ENCODE measurements around the gene MTMR1.

Gene MTMR1

GRCh38 chrX:150698981-150699380 lies 5.8 kb downstream of the MTMR1 start:
- TF ChIP-seq CTCF (IDR thresholded peaks at IDR 0.05; ENCODE audit: insufficient read depth, low read length, poor library complexity, severe bottlenecking) (no peak), EZH2phosphoT487 (conservative IDR thresholded peaks at IDR 0.05; ENCODE audit: low read length) (no peak)
- peaks cover 63% of the 10 kb centered on the region for H3K79me2 ChIP-seq (ENCODE audit: insufficient read depth, low read length)
- no peak overlapping the region for H3K27ac ChIP-seq (ENCODE audit: low read depth, low read length)

GRCh38 chrX:150700107-150700506 lies 6.9 kb downstream of the MTMR1 start:
- H3K27me3 ChIP-seq (ENCODE audit: low read length): no peaks in the 10 kb centered on the region
- no peak overlapping the region for H2AFZ ChIP-seq (ENCODE audit: low read depth, low read length, severe bottlenecking)
- 0 out of 2 replicates have a peak, but pooled peaks cover 9% of the 10 kb centered on the region for H3F3A ChIP-seq (ENCODE audit: insufficient read depth)
- TF ChIP-seq EZH2phosphoT487 (conservative IDR thresholded peaks at IDR 0.05; ENCODE audit: low read length): no peak
- TF ChIP-seq CTCF (IDR thresholded peaks at IDR 0.05; ENCODE audit: insufficient read depth, low read length, poor library complexity, severe bottlenecking): no peak
- peaks cover 4% of the 10 kb centered on the region; the same call in 1 of the 2 replicates for H3K36me3 ChIP-seq (ENCODE audit: low read length)
- H4K20me1 ChIP-seq (ENCODE audit: low read depth, low read length): no peaks in the 10 kb centered on the region
- H3K4me3 ChIP-seq (ENCODE audit: insufficient read depth, low read length, poor library complexity, severe bottlenecking): no peak overlapping the region
- no peak overlapping the region for H3K4me2 ChIP-seq (ENCODE audit: low read depth, low read length, poor library complexity, severe bottlenecking)
- peaks cover 55% of the 10 kb centered on the region for H3K79me2 ChIP-seq (ENCODE audit: insufficient read depth, low read length)
- H3K27ac ChIP-seq (ENCODE audit: low read depth, low read length): no peak overlapping the region
- no peaks in the 10 kb centered on the region for H3K9me2 ChIP-seq (replicated peaks; ENCODE audit: insufficient read depth, low read length)
- no peak overlapping the region for H3K9ac ChIP-seq (ENCODE audit: low read length)
- no peaks in the 10 kb centered on the region for H3K9me3 ChIP-seq (ENCODE audit: insufficient read depth, low read length)

More at GRCh38 chrX:150698981-150699380, 5.8 kb downstream of the MTMR1 start:
- peaks cover 4% of the 10 kb centered on the region; the same call in 1 of the 2 replicates for H3K36me3 ChIP-seq (ENCODE audit: low read length)
- no peak overlapping the region for H3K9ac ChIP-seq (ENCODE audit: low read length)
- H3K9me3 ChIP-seq (ENCODE audit: insufficient read depth, low read length): no peaks in the 10 kb centered on the region
- H3K4me2 ChIP-seq (ENCODE audit: low read depth, low read length, poor library complexity, severe bottlenecking): no peak overlapping the region
- no peaks in the 10 kb centered on the region for H4K20me1 ChIP-seq (ENCODE audit: low read depth, low read length)
- H3K27me3 ChIP-seq (ENCODE audit: low read length): no peaks in the 10 kb centered on the region
- no peak overlapping the region for H3K4me3 ChIP-seq (ENCODE audit: insufficient read depth, low read length, poor library complexity, severe bottlenecking)
- no peaks in the 10 kb centered on the region for H3K9me2 ChIP-seq (replicated peaks; ENCODE audit: insufficient read depth, low read length)
- no peak overlapping the region for H2AFZ ChIP-seq (ENCODE audit: low read depth, low read length, severe bottlenecking)
- peaks cover 19% of the 10 kb centered on the region for H3F3A ChIP-seq (ENCODE audit: insufficient read depth)

- peaks cover 4% of the 10 kb centered on the region; the same call in 1 of the 2 replicates for H3K36me3 ChIP-seq (ENCODE audit: low read length)
- no peaks in the 10 kb centered on the region for H4K20me1 ChIP-seq (ENCODE audit: low read depth, low read length)
- H3F3A ChIP-seq (ENCODE audit: insufficient read depth): 0 out of 2 replicates have a peak, but pooled peaks cover 9% of the 10 kb centered on the region
- H3K9ac ChIP-seq (ENCODE audit: low read length): no peak overlapping the region
- TF ChIP-seq CTCF (IDR thresholded peaks at IDR 0.05; ENCODE audit: insufficient read depth, low read length, poor library complexity, severe bottlenecking) (no peak), EZH2phosphoT487 (conservative IDR thresholded peaks at IDR 0.05; ENCODE audit: low read length) (no peak)
- no peaks in the 10 kb centered on the region for H3K9me3 ChIP-seq (ENCODE audit: insufficient read depth, low read length)
- no peak overlapping the region for H3K4me3 ChIP-seq (ENCODE audit: insufficient read depth, low read length, poor library complexity, severe bottlenecking)
- H3K9me2 ChIP-seq (replicated peaks; ENCODE audit: insufficient read depth, low read length): no peaks in the 10 kb centered on the region
- H3K27ac ChIP-seq (ENCODE audit: low read depth, low read length): no peak overlapping the region
- H3K4me2 ChIP-seq (ENCODE audit: low read depth, low read length, poor library complexity, severe bottlenecking): no peak overlapping the region
- no peak overlapping the region for H2AFZ ChIP-seq (ENCODE audit: low read depth, low read length, severe bottlenecking)
- peaks cover 42% of the 10 kb centered on the region for H3K79me2 ChIP-seq (ENCODE audit: insufficient read depth, low read length)
- no peaks in the 10 kb centered on the region for H3K27me3 ChIP-seq (ENCODE audit: low read length)
Observed at GRCh38 chrX:150701377-150701776, 8.2 kb downstream of the MTMR1 start.
